Ecto neural progenitor cell (in vitro differentiated cells): ENCODE measurements around the gene JPH4.
A peak's percentile ranks its signal among the peaks of the same experiment; 100 is the strongest.
"Not testable (repeated sequence)": the region's sequence is repeated elsewhere in the genome, so short reads cannot be mapped to it uniquely, and the experiment has no call there.

Experiments
- DNase-seq: peaks from one replicate; pipeline ENCODE4 v3.0.0-alpha.2; 2018; ENCODE audit warnings: low spot score

The JPH4 gene

DNA sequence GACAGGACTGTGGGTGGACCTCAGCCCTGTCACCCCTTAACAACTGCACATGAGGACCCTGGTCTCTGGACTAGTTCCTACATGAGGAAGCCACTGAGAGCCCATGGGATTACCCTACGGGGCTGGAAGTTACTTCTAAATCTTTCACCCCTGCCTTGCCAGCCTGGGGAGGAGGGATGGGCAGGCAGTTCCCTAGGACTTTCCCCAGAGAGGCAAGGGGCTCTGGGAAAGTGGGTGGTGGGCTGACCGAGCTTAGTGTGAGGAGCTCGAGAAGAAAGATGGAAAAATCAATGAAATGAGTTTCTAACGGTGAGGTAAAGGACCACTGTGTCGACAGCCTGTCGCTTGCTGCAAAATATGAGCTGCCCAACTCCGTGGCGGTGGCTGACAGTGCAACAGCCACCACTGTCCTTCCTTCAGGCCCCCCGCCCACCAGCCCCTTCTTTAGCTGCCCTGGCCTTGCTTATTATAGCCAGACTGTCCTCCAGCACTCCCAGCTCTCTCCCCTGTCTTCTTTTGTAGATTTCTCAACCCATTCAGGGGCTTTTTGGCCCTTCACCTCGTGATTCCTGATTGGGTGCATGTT, 32.0 kb downstream of the JPH4 start:
- DNase-seq: no peak

DNA sequence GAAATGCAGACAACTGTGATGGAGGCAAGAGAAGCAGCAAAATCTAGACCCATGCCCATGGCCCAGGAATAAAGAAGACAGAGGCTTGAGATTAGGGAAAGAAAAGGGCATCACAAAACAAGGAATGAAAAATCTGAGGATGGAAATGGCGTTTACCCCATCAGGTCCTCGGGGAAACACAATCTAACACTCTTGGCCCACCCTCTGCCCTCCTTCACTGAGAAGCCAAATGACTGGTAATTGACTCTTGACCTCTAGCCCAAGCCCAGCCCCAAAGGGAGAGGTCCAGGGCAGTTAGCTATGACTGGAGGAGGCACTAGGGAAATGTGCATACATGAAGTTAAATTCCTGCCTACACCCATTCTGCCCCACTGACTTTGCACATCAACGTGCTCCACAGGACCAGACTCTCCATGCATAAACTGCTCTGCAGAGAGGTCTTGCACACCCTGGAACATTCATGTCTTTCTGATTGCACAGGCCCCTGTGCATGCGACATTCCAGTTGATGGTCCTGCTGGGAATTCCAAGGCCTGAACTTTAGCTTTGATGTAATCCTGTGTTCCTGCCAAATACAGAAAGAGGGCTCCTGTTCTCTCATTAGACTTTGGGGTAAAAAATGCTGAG, 32.7 kb downstream of the JPH4 start:
- no peak for DNase-seq

DNA sequence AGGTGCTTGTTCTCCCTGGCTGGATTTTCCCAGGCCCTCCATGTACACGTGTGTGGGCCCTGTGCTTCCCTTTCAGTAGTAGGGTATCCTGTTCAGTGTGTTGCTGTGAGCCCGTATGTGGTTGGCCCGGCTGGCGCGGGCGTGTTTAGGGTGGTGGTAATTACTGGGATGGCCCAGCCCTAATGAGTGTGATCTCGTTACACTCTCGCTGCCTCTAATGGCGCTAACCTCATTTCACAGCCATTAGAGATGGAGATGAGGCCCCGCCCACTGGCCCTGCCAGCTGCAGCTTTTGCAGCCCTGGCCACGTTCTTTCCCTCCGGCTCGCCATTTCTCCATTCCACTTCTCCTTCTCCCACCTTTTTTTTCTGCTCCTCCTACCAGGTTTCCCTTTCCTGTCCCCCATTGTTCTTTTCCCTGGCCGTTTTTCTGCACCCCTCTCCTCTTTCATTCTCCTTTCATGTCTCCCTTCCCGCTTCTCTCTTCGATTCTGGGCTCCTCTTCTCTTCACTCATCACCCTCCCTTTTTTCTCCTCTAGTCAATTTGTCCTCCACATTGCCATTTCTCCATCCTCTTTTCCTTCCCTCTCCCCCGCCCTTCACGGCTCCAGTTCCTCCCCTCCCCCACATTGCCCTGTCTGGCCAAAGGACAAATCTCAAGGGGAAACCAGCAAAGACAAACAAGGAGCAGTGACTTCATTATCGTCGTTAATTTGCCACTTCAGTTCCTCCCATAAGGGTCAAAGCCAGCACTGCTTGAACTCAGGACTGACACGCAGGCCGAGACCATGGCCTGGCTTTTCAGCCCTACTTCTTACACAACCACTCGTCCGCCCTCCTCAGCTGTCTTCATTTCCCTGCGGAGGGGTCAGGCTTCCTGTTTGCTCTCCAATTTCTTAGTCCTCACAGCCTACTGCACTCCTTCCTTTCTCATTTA, 33.8 kb downstream of the JPH4 start:
- peak; percentile 62 for DNase-seq

DNA sequence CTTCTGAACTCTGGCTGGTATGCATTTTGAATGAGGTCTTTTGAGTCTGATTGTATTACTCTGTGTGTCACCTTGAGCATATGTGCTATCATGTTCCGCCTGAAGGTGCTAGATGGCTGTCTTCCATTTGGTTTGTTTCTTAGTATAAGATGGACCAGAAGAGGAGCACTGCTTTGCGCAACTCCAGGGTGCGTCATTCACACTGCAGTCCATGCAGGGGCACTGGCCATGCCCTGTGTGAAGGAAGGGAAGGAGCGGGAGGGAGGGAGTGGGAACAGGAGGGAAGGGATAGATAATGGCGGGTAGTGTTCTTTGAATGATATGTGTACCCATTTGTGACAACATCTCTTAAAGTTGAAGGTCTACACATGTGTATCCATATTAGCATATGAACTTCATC, 35.2 kb downstream of the JPH4 start:
- DNase-seq: no peak

DNA sequence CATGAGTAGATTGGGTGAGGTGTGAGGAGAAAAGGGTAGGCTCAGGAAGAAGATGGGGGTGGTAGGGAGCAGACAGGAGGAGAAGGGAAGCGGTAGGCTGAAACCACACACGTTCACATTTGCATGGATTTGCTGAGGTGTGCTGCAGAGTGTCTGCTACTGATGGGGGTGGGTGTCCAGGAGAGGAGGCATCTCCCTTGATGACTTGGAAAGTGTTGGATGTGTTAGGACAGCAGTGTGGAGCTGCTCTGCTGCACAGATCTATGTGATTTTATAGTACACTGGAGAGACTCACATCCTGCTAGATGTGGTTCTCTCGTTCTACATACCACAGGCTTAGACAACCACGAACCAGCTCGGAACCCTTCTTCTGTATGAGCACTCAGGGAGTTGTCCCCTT, 36.3 kb downstream of the JPH4 start:
- no peak for DNase-seq

DNA sequence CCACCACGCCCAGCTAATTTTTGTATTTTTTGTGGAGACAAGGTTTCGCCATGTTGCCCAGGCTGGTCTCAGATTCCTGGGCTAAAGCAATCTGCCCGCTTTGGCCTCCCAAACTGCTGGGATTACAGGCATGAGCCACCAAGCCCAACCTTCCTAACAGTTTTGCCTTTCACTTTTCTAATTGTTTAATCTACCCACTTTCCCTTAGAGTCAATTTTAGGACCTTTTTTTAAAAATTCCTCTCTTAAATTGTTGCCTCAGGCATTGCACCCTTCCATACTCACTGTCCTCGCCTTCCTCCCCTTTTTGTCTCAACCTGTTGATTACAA, 38.5 kb downstream of the JPH4 start:
- no peak for DNase-seq

DNA sequence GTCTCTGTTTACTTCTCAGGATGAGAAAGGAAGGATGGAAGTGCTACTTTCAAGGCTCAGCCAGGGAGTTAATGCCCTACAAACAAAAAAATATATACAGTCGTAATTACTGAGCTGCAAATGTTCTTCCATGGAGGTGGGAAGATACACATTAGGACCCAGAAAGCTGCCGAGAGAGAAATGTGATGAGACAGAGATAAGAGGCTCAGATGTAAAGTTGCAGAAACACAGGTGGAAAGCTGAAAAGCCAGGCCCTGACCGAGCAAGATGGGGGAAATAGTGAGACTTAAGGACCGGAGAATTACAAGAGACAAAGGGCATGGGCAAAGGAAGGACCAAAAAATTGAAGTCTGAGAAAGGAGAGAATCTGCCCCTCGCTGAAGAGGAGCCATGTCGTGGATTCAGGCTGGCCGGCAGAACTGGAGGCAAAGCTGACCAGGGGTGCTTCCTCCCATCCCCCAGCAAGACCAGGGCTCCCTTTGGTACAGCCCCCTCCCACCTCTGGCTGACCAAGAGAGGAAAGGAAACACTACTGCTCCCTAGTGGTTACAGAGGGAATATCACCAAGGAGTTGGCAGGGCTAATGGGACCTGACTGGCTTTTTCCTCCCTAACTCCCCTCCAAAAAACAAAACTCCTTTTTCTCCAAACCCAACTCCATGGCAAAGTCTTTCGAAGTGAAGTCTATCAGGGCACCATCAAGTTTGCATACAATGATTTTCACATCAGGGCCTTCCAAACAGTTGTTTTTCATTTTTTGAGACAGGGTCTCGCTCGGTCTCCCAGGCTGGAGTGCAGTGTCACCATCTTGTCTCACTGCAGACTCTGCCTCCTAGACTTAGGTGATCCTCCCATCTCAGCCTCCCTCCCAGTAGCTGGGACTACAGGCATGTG, 39.1 kb downstream of the JPH4 start:
- peak; percentile 82 for DNase-seq

DNA sequence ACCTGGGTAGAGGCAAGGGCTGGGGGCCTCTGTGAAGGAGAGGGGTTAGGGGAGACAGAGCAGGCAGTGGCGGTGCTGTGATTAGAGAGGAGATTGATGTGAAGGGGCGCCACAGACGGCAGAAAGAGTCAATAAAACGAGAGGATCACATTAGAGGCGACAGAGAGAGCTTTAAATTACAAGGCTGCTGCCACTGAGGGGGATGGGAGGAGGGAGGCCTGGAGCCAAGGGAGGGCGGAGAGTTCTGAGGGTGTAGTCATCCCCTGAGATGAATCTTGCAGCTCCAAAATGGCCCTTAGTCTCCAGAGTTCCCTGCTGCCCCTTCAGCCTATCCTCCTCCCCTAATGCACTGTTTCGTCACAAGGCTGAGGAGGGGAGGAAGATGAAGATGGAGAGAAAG, 39.8 kb downstream of the JPH4 start:
- DNase-seq: no peak

DNA sequence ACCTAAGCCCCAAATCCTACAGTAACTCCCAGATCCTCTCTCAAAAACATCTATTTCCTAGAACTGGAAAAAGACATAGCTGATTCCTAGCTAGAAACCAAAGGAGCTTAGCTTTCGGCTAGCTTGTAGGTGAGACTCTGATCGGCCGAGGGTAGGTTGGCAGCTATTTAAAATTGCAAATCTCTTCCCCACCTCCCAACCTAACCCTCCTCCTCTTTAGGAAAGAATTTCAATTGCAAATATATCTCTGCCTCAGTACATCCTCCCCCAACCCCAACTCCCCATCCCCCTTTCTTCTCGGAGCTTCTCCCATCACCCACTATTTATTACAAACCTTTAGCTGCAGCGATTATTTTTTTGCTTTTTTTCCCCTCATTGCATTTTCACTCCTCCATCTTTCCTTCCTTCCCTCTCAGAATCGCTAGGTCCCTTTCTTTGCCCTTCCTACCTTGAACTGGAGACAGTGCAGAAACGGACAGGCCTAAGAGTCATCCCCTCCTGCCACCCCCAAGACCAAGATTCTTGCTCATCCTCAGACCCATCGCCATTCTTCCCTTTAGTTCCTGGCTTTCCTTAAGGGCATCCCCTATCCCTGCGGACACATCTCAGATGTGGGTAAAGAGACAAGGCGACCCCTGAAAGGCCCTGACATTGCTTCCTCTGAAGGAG, 40.4 kb downstream of the JPH4 start:
- DNase-seq: no peak

DNA sequence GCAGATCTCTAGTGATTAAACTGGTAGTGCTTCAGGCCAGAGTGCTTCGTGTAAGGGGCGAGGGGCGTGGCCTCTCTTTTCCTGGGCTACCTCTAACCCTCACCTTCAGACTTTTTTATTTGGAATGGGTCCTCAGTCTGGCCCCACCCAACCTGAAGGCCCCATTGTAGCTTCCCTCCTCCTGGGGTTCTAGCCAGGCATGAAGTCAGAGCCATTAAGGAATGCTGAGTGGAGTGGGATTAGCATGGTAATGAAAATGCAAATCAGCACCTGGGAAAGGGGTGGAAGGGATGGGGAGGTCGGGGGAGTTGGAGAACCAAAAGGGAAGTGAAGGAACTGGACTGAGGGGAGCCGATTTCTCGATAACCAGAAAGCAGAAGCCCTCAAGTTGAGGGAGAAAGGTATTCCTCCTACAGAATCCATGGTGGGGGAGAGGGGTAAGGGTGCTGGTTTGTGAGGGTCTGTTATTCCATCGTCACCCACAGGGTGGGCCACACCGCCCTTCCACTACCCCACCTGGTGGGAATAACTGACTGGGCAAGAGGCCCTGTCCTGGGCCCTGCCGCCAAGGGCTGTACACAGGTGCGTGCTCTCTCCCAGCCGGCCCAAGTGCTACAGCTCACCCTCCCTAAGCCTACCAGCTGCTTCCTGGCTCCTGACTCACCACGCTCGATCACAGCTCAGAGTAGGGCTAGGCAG, 41.1 kb downstream of the JPH4 start:
- DNase-seq: no peak

DNA sequence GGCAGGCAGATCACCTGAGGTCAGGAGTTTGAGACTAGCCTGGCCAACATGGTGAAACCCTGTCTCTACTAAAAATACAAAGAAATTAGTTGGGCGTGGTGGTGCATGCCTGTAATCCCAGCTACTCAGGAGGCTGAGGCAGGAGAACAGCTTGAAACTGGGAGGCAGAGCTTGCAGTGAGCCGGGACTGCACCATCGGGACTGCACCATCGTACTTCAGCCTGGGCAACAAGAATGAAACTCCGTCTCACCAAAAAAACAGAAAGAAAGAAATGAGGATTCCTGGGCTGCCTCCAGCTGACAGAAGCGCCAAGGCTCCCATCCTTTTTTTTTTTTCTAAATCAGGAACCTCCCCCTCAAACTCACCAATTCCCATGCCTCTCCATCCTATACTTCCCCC, 41.7 kb downstream of the JPH4 start:
- DNase-seq: not testable (repeated sequence)

DNA sequence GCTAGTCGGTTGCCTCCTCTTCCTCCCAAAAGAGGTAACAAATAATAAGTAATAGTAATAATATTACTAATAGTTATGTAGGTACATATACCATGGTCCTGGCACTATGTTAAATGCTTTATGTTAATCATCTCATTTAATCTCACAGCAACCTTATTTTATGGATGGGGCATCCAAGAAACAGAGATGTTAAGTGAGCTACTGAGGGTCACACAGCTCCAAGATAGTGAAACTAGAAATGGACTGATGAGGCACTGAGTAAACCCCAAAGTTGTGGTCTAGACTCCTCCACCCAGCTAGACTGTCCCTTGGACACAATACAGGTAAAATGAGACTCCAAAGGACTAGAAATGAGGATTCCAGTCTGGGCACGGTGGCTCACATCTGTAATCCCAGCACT, 42.1 kb downstream of the JPH4 start:
- no peak for DNase-seq

DNA sequence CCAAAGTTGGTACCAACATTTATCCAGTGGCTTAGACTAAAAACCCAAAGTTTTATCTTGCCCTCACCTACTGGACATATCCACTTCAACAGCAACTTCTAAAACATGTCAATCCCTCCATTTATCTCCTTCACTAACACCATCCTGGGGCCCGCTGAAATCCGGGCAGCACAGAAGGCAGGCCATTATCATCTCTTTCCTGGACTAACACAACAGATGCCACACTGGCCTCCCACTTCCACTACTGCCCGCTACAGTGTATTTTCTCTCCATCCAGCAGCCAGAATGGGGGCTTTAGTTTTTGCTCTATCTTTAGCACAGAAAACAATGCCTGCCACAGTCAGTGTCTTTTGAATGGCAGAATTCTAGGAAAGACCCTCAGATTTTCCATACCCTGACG, 42.6 kb downstream of the JPH4 start:
- DNase-seq: no peak

DNA sequence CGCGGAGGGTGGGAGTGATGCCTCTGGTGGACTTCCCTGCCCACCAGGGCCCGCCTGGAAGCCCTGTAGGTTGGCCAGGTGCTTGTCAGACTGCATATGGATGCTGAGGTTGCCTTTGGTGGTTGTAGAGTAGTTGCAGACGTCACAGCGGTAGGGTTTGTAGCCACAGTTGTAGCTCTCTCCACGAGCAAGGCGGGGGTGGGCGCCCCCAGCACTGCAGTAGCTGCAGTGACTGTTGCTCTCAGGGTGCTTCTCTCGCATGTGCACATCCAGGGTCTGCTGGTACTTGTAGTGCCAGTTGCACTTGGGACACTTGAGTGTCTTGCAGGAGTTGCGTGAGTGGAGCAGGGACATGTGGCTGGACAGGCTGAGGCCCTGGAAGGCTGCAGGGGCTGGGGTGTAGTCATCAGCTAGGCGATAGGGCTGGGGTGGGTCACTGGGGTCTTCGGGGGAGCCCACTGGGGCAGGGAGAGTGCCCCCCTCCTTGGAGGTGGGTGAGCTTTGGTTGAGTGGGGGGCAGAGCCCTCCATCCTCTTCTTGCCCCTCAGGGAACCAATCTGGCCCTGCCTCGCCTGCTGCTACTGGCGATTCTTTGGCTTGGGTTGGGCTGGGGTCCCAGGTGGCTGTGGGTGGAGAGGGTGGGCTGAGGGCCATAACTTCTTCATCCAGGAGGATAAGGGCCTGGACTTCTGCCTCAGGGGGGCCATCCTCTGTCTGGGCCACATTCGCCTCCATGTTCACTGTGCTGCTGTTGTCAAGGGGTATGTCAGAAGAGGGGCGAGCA, 44.7 kb downstream of the JPH4 start:
- DNase-seq: no peak

DNA sequence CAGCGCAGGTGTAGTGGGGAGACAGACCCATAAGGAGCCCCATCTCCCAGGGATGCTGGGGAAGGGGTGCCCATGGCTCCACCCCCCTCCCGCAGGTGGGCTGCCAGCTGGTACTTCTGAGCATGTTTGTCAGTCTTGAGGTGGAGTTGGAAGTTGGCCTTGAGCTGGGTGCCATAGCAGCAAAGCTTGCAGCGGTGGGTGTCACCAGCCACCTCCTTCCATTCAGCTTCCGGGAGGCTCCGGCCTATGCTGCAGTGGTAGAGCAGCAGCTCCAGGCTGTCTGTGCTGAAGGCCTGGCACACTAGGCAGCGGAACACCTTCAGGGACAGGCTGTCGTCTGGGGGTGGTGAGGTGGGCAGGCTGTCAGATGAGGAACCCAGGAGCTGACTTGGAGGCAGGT, 45.9 kb downstream of the JPH4 start:
- no peak for DNase-seq

DNA sequence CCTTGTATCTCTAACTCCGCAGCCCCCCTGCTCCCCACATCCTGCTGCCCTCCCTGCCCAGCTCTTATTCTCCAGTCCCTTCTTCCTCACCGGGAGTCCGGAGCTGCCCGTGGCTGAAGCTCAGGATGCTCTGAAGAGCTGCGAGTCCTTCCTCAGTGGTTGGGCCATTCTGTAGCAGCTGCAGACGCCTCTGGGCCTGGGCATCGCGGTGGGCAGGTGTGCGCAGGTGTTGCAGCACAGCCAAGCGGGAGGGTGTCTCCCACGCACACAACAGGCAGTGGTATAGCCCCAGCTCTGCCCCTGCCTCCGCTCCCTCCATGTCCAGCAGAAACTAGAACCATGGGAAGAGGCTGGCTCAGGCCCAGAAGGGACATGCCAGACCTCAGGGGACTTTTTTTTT, 47.2 kb downstream of the JPH4 start:
- DNase-seq: no peak

DNA sequence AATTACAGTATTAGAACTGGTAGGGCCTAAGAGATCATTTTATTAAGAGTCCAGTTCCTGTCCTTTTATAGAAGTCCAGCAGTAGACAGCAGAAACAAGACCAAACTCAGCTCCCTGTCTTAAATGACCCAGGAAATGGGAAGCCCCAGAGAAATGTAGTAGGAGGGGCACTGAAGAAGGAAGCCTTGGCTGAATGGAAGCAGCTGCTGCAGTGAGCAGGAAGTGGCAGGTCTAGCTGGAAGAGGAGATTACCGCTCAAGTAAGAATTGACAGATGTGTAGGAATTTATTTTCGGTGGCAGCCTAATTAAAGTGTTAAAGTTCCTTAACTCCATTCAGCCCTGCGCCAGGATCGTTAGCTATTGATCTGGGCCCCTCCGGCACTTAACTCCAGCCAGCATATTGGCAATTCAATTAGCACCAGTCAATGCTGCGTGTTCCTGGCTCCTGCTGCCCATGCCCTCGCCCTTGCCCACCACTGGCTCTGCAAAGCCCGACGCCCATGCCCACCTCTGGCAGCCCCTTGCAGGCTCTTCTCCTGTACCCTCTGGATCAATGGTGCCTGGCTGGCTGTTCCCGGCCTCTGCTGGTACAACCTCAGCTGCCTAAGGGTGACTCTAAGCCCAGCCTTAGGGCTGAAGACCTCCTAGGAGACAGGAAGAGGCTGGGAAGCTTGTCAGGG, 48.1 kb downstream of the JPH4 start:
- no peak for DNase-seq

DNA sequence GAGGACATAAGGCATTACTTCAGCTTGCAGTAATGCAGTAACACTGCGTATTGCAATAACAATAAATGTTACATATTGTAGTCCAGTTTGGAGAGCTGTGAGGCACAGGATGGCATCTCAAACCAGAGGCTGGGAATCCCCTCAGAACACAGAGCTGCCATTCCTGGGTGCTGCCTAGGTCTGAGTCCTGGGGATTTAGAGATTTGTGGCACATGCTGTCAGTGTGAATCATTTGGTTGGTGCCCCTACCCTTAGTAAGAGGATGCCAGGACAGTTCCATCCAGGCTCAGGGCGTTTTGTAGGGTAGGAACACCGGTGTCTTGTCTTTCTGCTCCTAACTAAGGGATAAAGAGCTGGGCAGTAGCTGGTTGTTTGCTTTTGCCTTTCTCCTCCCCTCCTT, 49.6 kb downstream of the JPH4 start:
- no peak for DNase-seq

DNA sequence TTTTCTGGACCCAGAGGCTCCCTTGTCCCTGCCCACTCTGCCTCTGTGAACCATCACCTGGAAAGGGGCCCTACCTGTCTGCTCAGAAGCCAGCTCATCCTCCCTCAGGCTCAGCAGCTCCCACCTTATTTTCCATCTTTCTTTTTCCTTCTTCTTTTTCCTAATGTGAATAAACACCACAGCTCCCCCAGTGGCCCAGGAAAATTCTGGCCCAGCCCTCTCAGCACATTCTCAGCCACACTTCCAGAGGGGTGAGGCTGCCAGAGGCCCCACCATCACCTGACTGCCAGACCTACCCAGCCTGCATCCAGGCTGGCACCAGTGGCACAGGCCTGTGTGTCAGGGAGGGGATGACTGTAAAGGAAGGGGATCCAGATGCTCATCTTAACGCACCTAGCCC, 50.0 kb downstream of the JPH4 start:
- no peak for DNase-seq

DNA sequence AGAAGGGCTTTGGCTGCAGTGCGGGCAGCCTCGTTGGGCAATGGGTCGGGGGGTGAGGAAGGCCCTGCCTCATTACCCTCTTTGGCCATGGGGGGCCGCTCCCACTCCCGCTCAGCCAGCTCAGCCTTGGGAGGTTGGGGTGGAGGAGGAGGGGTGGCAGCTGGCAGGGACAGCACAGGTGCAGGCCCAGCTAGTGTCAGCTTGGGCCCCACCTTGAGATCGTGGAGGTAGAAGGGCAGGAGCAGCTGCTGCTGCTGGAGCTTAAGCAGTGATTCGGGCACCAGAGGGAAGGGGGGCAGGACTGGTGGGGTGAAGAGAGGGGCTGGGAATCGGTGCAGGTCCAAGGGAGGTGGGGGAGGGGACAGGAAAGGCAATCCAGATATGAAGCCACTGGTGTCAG, 53.0 kb downstream of the JPH4 start:
- no peak for DNase-seq
